Upper lobe of left lung (tissue), 6 donors: ENCODE data around the gene APP. TPM values are rescaled to one million over a fixed set of nuclear protein-coding genes. Genes with fewer than 3 reads are reported as not detected.

Source experiments
- ATAC-seq, 2 donors: fragments of 200-7000 bp; cut with Tn5 transposase; one replicate each; pipeline ENCODE4 v1.9.1; 2022; ENCODE audit warnings: mild to moderate bottlenecking in 2 of 2, moderate library complexity in 2 of 2; ENCODE audit not compliant: low FRiP score in 2 of 2
- DNase-seq, 2 donors: peaks; one replicate each; pipeline ENCODE4 v3.0.0-alpha.2; 2019 to 2020
- H3K27ac ChIP-seq, 4 donors: fragments of 200-600 bp; sonication (generic); one replicate each; pipeline ENCODE4 v1.5.1; 2016 to 2019
- H3K27me3 ChIP-seq, 4 donors: fragments of 200-600 bp; sonication (generic); one replicate each; pipeline ENCODE4 v1.5.1; 2017 to 2019
- H3K36me3 ChIP-seq, 4 donors: fragments of 200-600 bp; sonication (generic); one replicate each; pipeline ENCODE4 v1.5.1; 2016 to 2019
- H3K4me1 ChIP-seq, 4 donors: fragments of 200-600 bp; sonication (generic); one replicate each; pipeline ENCODE4 v1.5.1; 2018 to 2019
- H3K4me3 ChIP-seq, 4 donors: fragments of 200-600 bp; sonication (generic); one replicate each; pipeline ENCODE4 v1.5.1; 2017 to 2019; ENCODE audit warnings: mild to moderate bottlenecking in 2 of 4, moderate library complexity in 1 of 4
- H3K9me3 ChIP-seq, 4 donors: fragments of 200-600 bp; sonication (generic); one replicate each; pipeline ENCODE4 v1.5.1; 2018 to 2019
- CTCF ChIP-seq, 6 experiments: fragments of 450-650 bp in 4 of 6; fragments of 200-600 bp in 2 of 6; sonication (generic) in 2 of 6; IDR thresholded peaks; one replicate each; pipeline ENCODE4 v1.5.1; 2016 to 2019; ENCODE audit warnings: antibody characterized with exemption in 6 of 6
- EP300 ChIP-seq, 4 donors: sonication (generic); formaldehyde crosslinking; IDR thresholded peaks; one replicate each; pipeline ENCODE4 v1.5.1; 2017; ENCODE audit warnings: antibody characterized with exemption in 4 of 4, control low read depth in 2 of 4
- POLR2A ChIP-seq, 4 donors: fragments of 450-650 bp; IDR thresholded peaks; one replicate each; pipeline ENCODE4 v1.5.1; 2016 to 2017; ENCODE audit warnings: antibody characterized with exemption in 4 of 4, mild to moderate bottlenecking in 2 of 4
- POLR2AphosphoS5 ChIP-seq, 2 donors: sonication (generic); formaldehyde crosslinking; IDR thresholded peaks; one replicate each; pipeline ENCODE4 v1.5.1; 2017; ENCODE audit warnings: antibody characterized with exemption in 2 of 2
- WGBS, 2 donors: methylation state at CpG; one replicate each; pipeline ENCODE4 v1.1.5; 2017 to 2018; 5-methylcytosine and 5-hydroxymethylcytosine counted together
- total RNA-seq, 6 donors: library from RNA; depleted of rRNA in 4 of 6; stranded (reverse); fragments of >200 nt in 4 of 6; gene quantifications; one replicate each; pipeline versions ENCODE4 v1.1.0 to v1.2.1, GENCODE V29; 2016 to 2021
- donor health status: DM: no; HTN: no; CAD: no; lungs with moderate emphysema.
- donor health status: DM: no; HTN: yes; CAD: no; lungs with severe emphysema.

APP gene
- total RNA-seq, 6 donors from 2014 or later, result 177 to 444 (median 391) TPM

GRCh38 chr21:25963181-25963580, 207.4 kb downstream of the APP start:
- peak; percentile 63 to 75 for ATAC-seq
- Histone ChIP-seq H3K27ac (peak overlapping the region; percentile 6 to 86 (median 73)), H3K4me3 (no peak overlapping the region), H3K4me1 (peaks cover 21 to 29% (median 26%) of the 10 kb centered on the region in 4 donors), H3K36me3 (peaks cover 0 to 11% (median 0%) of the 10 kb centered on the region in 4 donors), H3K27me3 (no peaks in the 10 kb centered on the region), H3K9me3 (no peaks in the 10 kb centered on the region)
- WGBS, 2 donors, result 50 to 74% methylated on average over 5 of the region's 5 CpGs
- peak in 1 of 2 donors; percentile 57 for DNase-seq
- TF ChIP-seq EP300 (IDR thresholded peaks at IDR 0.05) (peak in 2 of 4 donors; percentile 31 to 66), POLR2A (IDR thresholded peaks at IDR 0.05) (no peak)

- peaks cover 8 to 15% (median 13%) of the 10 kb centered on the region in 4 donors for H3K4me1 ChIP-seq
- H3K4me3 ChIP-seq, result no peak overlapping the region
- H3K9me3 ChIP-seq, result no peaks in the 10 kb centered on the region
- H3K27ac ChIP-seq, result no peak overlapping the region
- DNase-seq, result no peak
- no peaks in the 10 kb centered on the region for H3K27me3 ChIP-seq
- no peak for ATAC-seq
- H3K36me3 ChIP-seq, result peaks cover 0 to 11% (median 0%) of the 10 kb centered on the region in 4 donors
- TF ChIP-seq POLR2A (IDR thresholded peaks at IDR 0.05) (no peak), CTCF (IDR thresholded peaks at IDR 0.05) (no peak), POLR2AphosphoS5 (IDR thresholded peaks at IDR 0.05) (no peak), EP300 (IDR thresholded peaks at IDR 0.05) (no peak)
- WGBS, 2 donors, result 40 to 55% methylated on average over 3 of the region's 3 CpGs
These were observed 209.5 kb downstream of the APP start for GRCh38 chr21:25961042-25961441.

GRCh38 chr21:25960402-25960801, 210.2 kb downstream of the APP start:
- 82 to 85% methylated on average over 4 of the region's 4 CpGs for WGBS, 2 donors
- Histone ChIP-seq H3K4me3 (no peak overlapping the region), H3K9me3 (no peaks in the 10 kb centered on the region), H3K27ac (no peak overlapping the region), H3K36me3 (peaks cover 0 to 16% (median 0%) of the 10 kb centered on the region in 4 donors), H3K27me3 (no peaks in the 10 kb centered on the region), H3K4me1 (peaks cover 8 to 15% (median 13%) of the 10 kb centered on the region in 4 donors)
- ATAC-seq (no peak), DNase-seq (no peak)
- TF ChIP-seq POLR2A (IDR thresholded peaks at IDR 0.05), result no peak
- TF ChIP-seq EP300 (IDR thresholded peaks at IDR 0.05), result no peak

- TF ChIP-seq CTCF (IDR thresholded peaks at IDR 0.05) (no peak), POLR2AphosphoS5 (IDR thresholded peaks at IDR 0.05) (no peak), POLR2A (IDR thresholded peaks at IDR 0.05) (no peak)
- ATAC-seq (no peak), DNase-seq (no peak)
- 90 to 96% methylated on average over 3 of the region's 3 CpGs for WGBS, 2 donors
- no peak overlapping the region for H3K4me3 ChIP-seq
- H3K27ac ChIP-seq, result no peak overlapping the region
- no peaks in the 10 kb centered on the region for H3K27me3 ChIP-seq
- H3K4me1 ChIP-seq, result peaks cover 8 to 15% (median 13%) of the 10 kb centered on the region in 4 donors
- no peaks in the 10 kb centered on the region for H3K9me3 ChIP-seq
- H3K36me3 ChIP-seq, result peaks cover 0 to 20% (median 0%) of the 10 kb centered on the region in 4 donors
These were observed 210.8 kb downstream of the APP start for GRCh38 chr21:25959799-25960198.

GRCh38 chr21:25956993-25957714, 213.4 kb downstream of the APP start:
- Histone ChIP-seq H3K27ac (no peak overlapping the region), H3K36me3 (peaks cover 0 to 38% (median 5%) of the 10 kb centered on the region in 4 donors), H3K9me3 (no peaks in the 10 kb centered on the region), H3K4me3 (no peak overlapping the region), H3K4me1 (no peaks in the 10 kb centered on the region), H3K27me3 (no peaks in the 10 kb centered on the region)
- peak in 1 of 2 donors; percentile 21 for ATAC-seq
- TF ChIP-seq POLR2A (IDR thresholded peaks at IDR 0.05) (no peak), EP300 (IDR thresholded peaks at IDR 0.05) (no peak), CTCF (IDR thresholded peaks at IDR 0.05) (no peak), POLR2AphosphoS5 (IDR thresholded peaks at IDR 0.05) (no peak)
- DNase-seq, result no peak
- WGBS, 2 donors, result 48 to 49% methylated on average over 2 of the region's 2 CpGs

GRCh38 chr21:25955646-25956045, 214.9 kb downstream of the APP start:
- DNase-seq, result no peak
- TF ChIP-seq CTCF (IDR thresholded peaks at IDR 0.05) (no peak), EP300 (IDR thresholded peaks at IDR 0.05) (no peak), POLR2AphosphoS5 (IDR thresholded peaks at IDR 0.05) (no peak), POLR2A (IDR thresholded peaks at IDR 0.05) (no peak)
- WGBS, 2 donors, result 95 to 96% methylated on average over 11 of the region's 11 CpGs
- no peak for ATAC-seq
- H3K4me3 ChIP-seq, result no peak overlapping the region
- H3K9me3 ChIP-seq, result no peaks in the 10 kb centered on the region
- no peaks in the 10 kb centered on the region for H3K27me3 ChIP-seq
- H3K36me3 ChIP-seq, result peaks cover 0 to 38% (median 7%) of the 10 kb centered on the region in 4 donors
- no peak overlapping the region for H3K27ac ChIP-seq
- H3K4me1 ChIP-seq, result no peaks in the 10 kb centered on the region
